ELR (cell line): ENCODE measurements around the gene PARD6B.
"Not testable (repeated sequence)": the region's sequence is repeated elsewhere in the genome, so short reads cannot be mapped to it uniquely, and the experiment has no call there.

Experiments
- DNase-seq: peaks from one replicate; pipeline ENCODE4 v3.0.0-alpha.2; 2015; ENCODE audit warnings: low read depth

PARD6B gene

GRCh38 chr20:50799890-50800550 lies 68.6 kb downstream of the PARD6B start:
- DNase-seq = no peak

GRCh38 chr20:50800986-50801746 lies 69.8 kb downstream of the PARD6B start:
- not testable (repeated sequence) for DNase-seq

GRCh38 chr20:50801747-50802125 lies 70.4 kb downstream of the PARD6B start:
- no peak for DNase-seq

GRCh38 chr20:50802289-50802688 lies 70.9 kb downstream of the PARD6B start:
- DNase-seq = no peak

- DNase-seq = no peak
Observed at GRCh38 chr20:50804437-50805348, 73.3 kb downstream of the PARD6B start.

GRCh38 chr20:50805349-50805684 lies 73.9 kb downstream of the PARD6B start:
- no peak for DNase-seq

- no peak for DNase-seq
Observed at GRCh38 chr20:50806126-50806768, 74.9 kb downstream of the PARD6B start.
